HG02571 (cell line): Measurements from ENCODE around the gene NKAIN2.
"Not testable (repeated sequence)": the region's sequence is repeated elsewhere in the genome, so short reads cannot be mapped to it uniquely, and the experiment has no call there.

Source experiments
- ATAC-seq: cut with Tn5 transposase; IDR thresholded peaks from one replicate; pipeline ENCODE4 v1.9.1; 2021; ENCODE audit warnings: mild to moderate bottlenecking, moderate library complexity; ENCODE audit not compliant: unreplicated experiment

Gene NKAIN2

GRCh38 chr6:123956492-123957139, 153.0 kb downstream of the NKAIN2 start:
- ATAC-seq: no peak

GRCh38 chr6:123962508-123962907, 158.8 kb downstream of the NKAIN2 start:
- ATAC-seq: no peak

- ATAC-seq: no peak
Observed at GRCh38 chr6:123965894-123966293, 162.2 kb downstream of the NKAIN2 start.

- no peak for ATAC-seq
Observed at GRCh38 chr6:123966618-123967017, 163.0 kb downstream of the NKAIN2 start.

- ATAC-seq: no peak
Observed at GRCh38 chr6:123967905-123968304, 164.2 kb downstream of the NKAIN2 start.

- no peak for ATAC-seq
Observed at GRCh38 chr6:123972600-123973294, 169.1 kb downstream of the NKAIN2 start.

GRCh38 chr6:123980311-123980710, 176.6 kb downstream of the NKAIN2 start:
- no peak for ATAC-seq

GRCh38 chr6:123986938-123987337, 183.3 kb downstream of the NKAIN2 start:
- no peak for ATAC-seq

- ATAC-seq: not testable (repeated sequence)
Observed at GRCh38 chr6:123989918-123990317, 186.3 kb downstream of the NKAIN2 start.

- ATAC-seq: no peak
Observed at GRCh38 chr6:123990376-123990775, 186.7 kb downstream of the NKAIN2 start.

GRCh38 chr6:123994168-123994567, 190.5 kb downstream of the NKAIN2 start:
- ATAC-seq: no peak

GRCh38 chr6:123994891-123995635, 191.4 kb downstream of the NKAIN2 start:
- no peak for ATAC-seq

GRCh38 chr6:123997223-123997622, 193.6 kb downstream of the NKAIN2 start:
- no peak for ATAC-seq

GRCh38 chr6:124002377-124003081, 198.9 kb downstream of the NKAIN2 start:
- ATAC-seq: no peak

- no peak for ATAC-seq
Observed at GRCh38 chr6:124007266-124007665, 203.6 kb downstream of the NKAIN2 start.

- ATAC-seq: no peak
Observed at GRCh38 chr6:124008000-124008987, 204.6 kb downstream of the NKAIN2 start.

GRCh38 chr6:124008988-124009765, 205.5 kb downstream of the NKAIN2 start:
- no peak for ATAC-seq

GRCh38 chr6:124010574-124010973, 206.9 kb downstream of the NKAIN2 start:
- ATAC-seq: no peak

- no peak for ATAC-seq
Observed at GRCh38 chr6:124011180-124011579, 207.5 kb downstream of the NKAIN2 start.
